Measurements from ENCODE around the gene ARMC3.

GRCh38 chr10:23081221-23081750, 153.4 kb downstream of the ARMC3 start:
- TF ChIP-seq CTCF (IDR thresholded peaks at IDR 0.05; ENCODE audit: poor library complexity, severe bottlenecking), result no peak
- no peak for TF ChIP-seq RAD21 (conservative IDR thresholded peaks at IDR 0.05)
